Measurements from ENCODE around the gene ATPAF2.

ATPAF2 gene

GRCh38 chr17:18038861-18039534 is at the start of gene ATPAF2, which contains the start of gene GID4:
TSS of gene ATPAF2 (minus strand) at chr17:18039168. CDS start at chr17:18039013, 155 bp downstream.
TSS of gene GID4 (plus strand) at chr17:18039408. CDS start at chr17:18039465, 57 bp downstream.
- DNase-seq (ENCODE audit: low read depth) = peak; percentile 99

- DNase-seq (ENCODE audit: low read depth) = peak; percentile 78
Observed at GRCh38 chr17:18087610-18088491, 48.9 kb upstream of the ATPAF2 start, which contains the start of gene DRG2. TSS of gene DRG2 (plus strand) at chr17:18087948. CDS start at chr17:18088024, 76 bp downstream.

GRCh38 chr17:18084256-18084655 is 45.3 kb upstream of the ATPAF2 start:
- no peak for DNase-seq (ENCODE audit: low read depth)

GRCh38 chr17:18079543-18079942 is 40.6 kb upstream of the ATPAF2 start:
- no peak for DNase-seq (ENCODE audit: low read depth)

- DNase-seq (ENCODE audit: low read depth) = no peak
Observed at GRCh38 chr17:18076936-18077335, 38.0 kb upstream of the ATPAF2 start.

GRCh38 chr17:18074566-18075272 is 35.8 kb upstream of the ATPAF2 start:
- DNase-seq (ENCODE audit: low read depth) = no peak

GRCh38 chr17:18071751-18072150 is 32.8 kb upstream of the ATPAF2 start:
- no peak for DNase-seq (ENCODE audit: low read depth)

- DNase-seq (ENCODE audit: low read depth) = no peak
Observed at GRCh38 chr17:18070861-18071340, 31.9 kb upstream of the ATPAF2 start.

GRCh38 chr17:18069101-18069500 is 30.1 kb upstream of the ATPAF2 start:
- DNase-seq (ENCODE audit: low read depth) = no peak

- no peak for DNase-seq (ENCODE audit: low read depth)
Observed at GRCh38 chr17:18066866-18067265, 27.9 kb upstream of the ATPAF2 start.

GRCh38 chr17:18065546-18065945 is 26.6 kb upstream of the ATPAF2 start:
- DNase-seq (ENCODE audit: low read depth) = no peak

- DNase-seq (ENCODE audit: low read depth) = no peak
Observed at GRCh38 chr17:18064053-18064452, 25.1 kb upstream of the ATPAF2 start.

- DNase-seq (ENCODE audit: low read depth) = no peak
Observed at GRCh38 chr17:18059283-18059682, 20.3 kb upstream of the ATPAF2 start.

- DNase-seq (ENCODE audit: low read depth) = no peak
Observed at GRCh38 chr17:18056214-18056613, 17.2 kb upstream of the ATPAF2 start.

- no peak for DNase-seq (ENCODE audit: low read depth)
Observed at GRCh38 chr17:18055597-18055996, 16.6 kb upstream of the ATPAF2 start.

GRCh38 chr17:18045691-18046350 is 6.9 kb upstream of the ATPAF2 start:
- DNase-seq (ENCODE audit: low read depth) = no peak

GRCh38 chr17:18044609-18045008 is 5.6 kb upstream of the ATPAF2 start:
- DNase-seq (ENCODE audit: low read depth) = no peak

GRCh38 chr17:18043491-18043890 is 4.5 kb upstream of the ATPAF2 start:
- DNase-seq (ENCODE audit: low read depth) = no peak

GRCh38 chr17:18042983-18043382 is 4.0 kb upstream of the ATPAF2 start:
- no peak for DNase-seq (ENCODE audit: low read depth)

GRCh38 chr17:18041776-18042175 is 2.8 kb upstream of the ATPAF2 start:
- no peak for DNase-seq (ENCODE audit: low read depth)

- DNase-seq (ENCODE audit: low read depth) = no peak
Observed at GRCh38 chr17:18040261-18040858, 1.4 kb upstream of the ATPAF2 start.

Measured in stimulated activated CD8-positive, alpha-beta memory T cell treated with anti-CD3 and anti-CD28 coated beads, Interleukin-12 subunit alpha, Interleukin-12 subunit beta, amount 100 ng/mL, for 1 hour (primary cell).